Thoracic aorta (tissue), 2 donors: Measurements from ENCODE around the gene SLC9A3. TPM values are rescaled to one million over a fixed set of nuclear protein-coding genes. Genes with fewer than 3 reads are reported as not detected.

Source experiments
- ATAC-seq: fragments of 150-250 bp; one replicate; pipeline ENCODE4 v1.8.0; 2017; ENCODE audit warnings: low read depth; ENCODE audit not compliant: insufficient number of reproducible peaks, low FRiP score
- DNase-seq: peaks from one replicate; pipeline ENCODE4 v3.0.0-alpha.2; 2020; ENCODE audit warnings: low spot score
- H3K27ac ChIP-seq, 2 donors: fragments of 200-600 bp; sonication (generic); 1 replicate in 1 of 2; 2 replicates in 1 of 2; pipeline ENCODE4 v1.5.1; 2016; ENCODE audit warnings: mild to moderate bottlenecking in 2 of 2, moderate library complexity in 2 of 2
- H3K27me3 ChIP-seq: fragments of 200-600 bp; sonication (generic); replicated peaks from 2 replicates; pipeline ENCODE4 v1.6.0; 2016; ENCODE audit warnings: mild to moderate bottlenecking; ENCODE audit not compliant: insufficient read depth
- H3K36me3 ChIP-seq: fragments of 200-600 bp; sonication (generic); one replicate; pipeline ENCODE4 v1.5.1; 2016
- H3K4me1 ChIP-seq, 2 donors: fragments of 200-600 bp; sonication (generic); 1 replicate in 1 of 2; 2 replicates in 1 of 2; pipeline versions ENCODE4 v1.5.1 to v1.6.0; 2016; ENCODE audit warnings: low read depth in 2 of 2, mild to moderate bottlenecking in 1 of 2; ENCODE audit not compliant: control insufficient read depth in 1 of 2
- H3K4me3 ChIP-seq: fragments of 200-600 bp; sonication (generic); 2 replicates; pipeline ENCODE4 v1.5.1; 2016; ENCODE audit warnings: mild to moderate bottlenecking
- H3K9me3 ChIP-seq: fragments of 200-600 bp; sonication (generic); 2 replicates; pipeline ENCODE4 v1.5.1; 2016
- total RNA-seq, 2 donors: library from RNA; depleted of rRNA; stranded (reverse); fragments of >200 nt; gene quantifications; one replicate each; pipeline versions ENCODE4 v1.1.0 to v1.2.3, GENCODE V29; 2016
- TF ChIP-seq, protein P1 (sequence below): fragments of 200-600 bp; sonication (generic); IDR thresholded peaks from one replicate; pipeline ENCODE4 v1.5.1; 2019; ENCODE audit warnings: antibody characterized with exemption

Gene SLC9A3
- total RNA-seq, 2 donors from 2014 or later: 1.6 to 1.8 TPM

DNA sequence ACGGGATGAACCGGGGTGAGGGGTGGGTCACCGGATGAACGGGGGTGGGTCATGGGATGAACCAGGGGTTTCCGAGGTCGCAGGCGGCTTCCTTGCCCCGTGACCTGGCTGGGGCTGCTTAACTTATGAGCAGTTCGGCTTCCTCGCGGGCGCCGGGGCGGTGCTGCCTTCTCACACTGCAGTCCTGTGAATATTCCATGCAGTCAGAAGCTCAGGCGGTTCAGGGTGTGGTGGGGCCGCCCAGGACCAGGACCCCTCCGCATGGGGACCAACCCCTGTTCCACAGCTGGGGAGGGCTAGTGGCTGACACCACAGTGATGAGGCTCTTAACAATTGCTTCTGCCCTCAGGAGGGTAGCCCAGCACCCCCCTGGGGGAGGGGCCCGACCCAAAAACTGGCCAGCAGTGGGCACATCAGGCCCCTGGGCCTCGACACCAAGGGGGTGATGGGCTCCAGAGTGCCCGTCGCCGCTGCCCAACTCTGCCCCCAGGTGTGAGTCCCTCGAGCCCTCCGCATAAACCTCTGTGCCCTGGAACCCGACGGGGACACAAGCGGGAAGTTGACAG lies 30.9 kb upstream of the SLC9A3 start:
- no peak for DNase-seq
- no peak overlapping the region for H3K4me3 ChIP-seq

DNA sequence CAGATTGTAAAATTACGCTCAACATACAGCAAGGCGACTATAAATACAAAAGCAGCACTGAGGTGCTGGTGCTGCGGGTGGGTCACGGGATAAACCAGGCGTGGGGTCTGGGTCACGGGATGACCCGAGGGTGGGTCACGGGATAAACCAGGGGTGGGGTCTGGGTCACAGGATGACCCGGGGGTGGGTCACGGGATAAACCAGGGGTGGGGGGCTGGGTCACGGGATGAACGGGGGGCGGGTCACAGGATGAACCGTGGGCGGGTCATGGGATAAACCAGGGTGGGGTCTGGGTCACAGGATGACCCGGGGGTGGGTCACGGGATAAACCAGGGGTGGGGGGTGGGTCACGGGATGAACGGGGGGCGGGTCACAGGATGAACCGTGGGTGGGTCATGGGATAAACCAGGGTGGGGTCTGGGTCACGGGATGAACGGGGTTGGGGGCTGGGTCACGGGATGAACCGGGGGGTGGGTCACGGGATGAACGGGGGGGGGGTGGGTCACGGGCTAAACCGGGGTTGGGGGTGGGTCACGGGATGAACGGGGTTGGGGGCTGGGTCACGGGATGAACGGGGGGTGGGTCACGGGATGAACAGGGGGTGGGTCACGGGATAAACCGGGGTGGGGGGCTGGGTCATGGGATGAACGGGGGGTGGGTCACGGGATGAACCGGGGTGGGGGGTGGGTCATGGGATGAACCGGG lies 30.2 kb upstream of the SLC9A3 start:
- no peak for DNase-seq
- TF ChIP-seq, protein P1, sequence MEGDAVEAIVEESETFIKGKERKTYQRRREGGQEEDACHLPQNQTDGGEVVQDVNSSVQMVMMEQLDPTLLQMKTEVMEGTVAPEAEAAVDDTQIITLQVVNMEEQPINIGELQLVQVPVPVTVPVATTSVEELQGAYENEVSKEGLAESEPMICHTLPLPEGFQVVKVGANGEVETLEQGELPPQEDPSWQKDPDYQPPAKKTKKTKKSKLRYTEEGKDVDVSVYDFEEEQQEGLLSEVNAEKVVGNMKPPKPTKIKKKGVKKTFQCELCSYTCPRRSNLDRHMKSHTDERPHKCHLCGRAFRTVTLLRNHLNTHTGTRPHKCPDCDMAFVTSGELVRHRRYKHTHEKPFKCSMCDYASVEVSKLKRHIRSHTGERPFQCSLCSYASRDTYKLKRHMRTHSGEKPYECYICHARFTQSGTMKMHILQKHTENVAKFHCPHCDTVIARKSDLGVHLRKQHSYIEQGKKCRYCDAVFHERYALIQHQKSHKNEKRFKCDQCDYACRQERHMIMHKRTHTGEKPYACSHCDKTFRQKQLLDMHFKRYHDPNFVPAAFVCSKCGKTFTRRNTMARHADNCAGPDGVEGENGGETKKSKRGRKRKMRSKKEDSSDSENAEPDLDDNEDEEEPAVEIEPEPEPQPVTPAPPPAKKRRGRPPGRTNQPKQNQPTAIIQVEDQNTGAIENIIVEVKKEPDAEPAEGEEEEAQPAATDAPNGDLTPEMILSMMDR: no peak
- no peak for ATAC-seq
- peaks cover 3% of the 10 kb centered on the region for H3K9me3 ChIP-seq
- no peaks in the 10 kb centered on the region for H3K36me3 ChIP-seq
- no peak overlapping the region for H3K4me3 ChIP-seq
- no peaks in the 10 kb centered on the region for H3K27me3 ChIP-seq
- H3K4me1 ChIP-seq: no peaks in the 10 kb centered on the region
- H3K27ac ChIP-seq: no peak overlapping the region

More for the DNA sequence above, 30.9 kb upstream of the SLC9A3 start:
- H3K4me1 ChIP-seq: no peaks in the 10 kb centered on the region
- H3K9me3 ChIP-seq: peaks cover 3% of the 10 kb centered on the region
- no peaks in the 10 kb centered on the region for H3K36me3 ChIP-seq
- H3K27me3 ChIP-seq: no peaks in the 10 kb centered on the region
- H3K27ac ChIP-seq: no peak overlapping the region
- ATAC-seq: no peak
- TF ChIP-seq, protein P1: no peak

DNA sequence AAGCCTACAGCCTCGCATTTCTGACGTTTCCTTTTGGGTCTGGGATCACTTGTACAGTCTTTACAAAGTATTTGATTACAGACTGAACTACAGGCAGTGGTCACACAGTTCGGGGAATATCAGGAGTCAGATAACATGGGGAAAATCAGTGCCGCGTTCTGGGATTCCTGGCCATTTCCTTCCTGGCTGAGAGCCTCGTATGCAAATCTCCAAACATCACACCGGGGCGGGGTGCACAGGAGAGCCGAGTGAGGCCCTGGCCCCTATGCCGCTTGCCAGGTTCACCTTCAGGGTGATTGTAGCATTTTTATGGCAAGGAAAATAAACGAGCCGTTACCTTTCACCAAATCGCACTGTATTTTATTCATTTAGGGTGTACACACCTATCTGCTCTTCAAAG lies 29.6 kb upstream of the SLC9A3 start:
- Histone ChIP-seq H3K9me3 (peaks cover 3% of the 10 kb centered on the region), H3K27ac (no peak overlapping the region), H3K27me3 (no peaks in the 10 kb centered on the region), H3K4me1 (no peaks in the 10 kb centered on the region), H3K4me3 (no peak overlapping the region), H3K36me3 (no peaks in the 10 kb centered on the region)
- ATAC-seq (no peak), DNase-seq (no peak)
- TF ChIP-seq, protein P1: no peak

DNA sequence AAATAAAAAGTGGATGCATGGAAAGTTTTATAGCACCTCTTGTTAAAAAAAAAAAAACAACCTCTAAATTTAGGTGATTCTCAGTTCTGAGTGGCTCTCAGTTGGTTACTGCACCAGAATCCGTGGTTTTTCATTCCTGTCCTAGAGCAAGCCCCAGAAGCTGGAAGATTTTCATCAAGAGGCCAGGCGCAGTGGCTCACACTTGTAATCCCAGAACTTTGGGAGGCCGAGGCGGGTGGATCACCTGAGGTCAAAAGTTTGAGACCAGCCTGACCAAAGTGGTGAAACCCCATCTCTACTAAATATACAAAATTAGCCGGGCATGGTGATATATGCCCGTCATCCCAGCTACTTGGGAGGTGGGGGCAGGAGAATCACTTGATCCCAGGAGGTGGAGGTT lies 27.2 kb upstream of the SLC9A3 start:
- ATAC-seq (no peak), DNase-seq (no peak)
- Histone ChIP-seq H3K36me3 (no peaks in the 10 kb centered on the region), H3K9me3 (peaks cover 3% of the 10 kb centered on the region), H3K27me3 (no peaks in the 10 kb centered on the region), H3K4me1 (no peaks in the 10 kb centered on the region), H3K4me3 (no peak overlapping the region), H3K27ac (no peak overlapping the region)
- TF ChIP-seq, protein P1: no peak

DNA sequence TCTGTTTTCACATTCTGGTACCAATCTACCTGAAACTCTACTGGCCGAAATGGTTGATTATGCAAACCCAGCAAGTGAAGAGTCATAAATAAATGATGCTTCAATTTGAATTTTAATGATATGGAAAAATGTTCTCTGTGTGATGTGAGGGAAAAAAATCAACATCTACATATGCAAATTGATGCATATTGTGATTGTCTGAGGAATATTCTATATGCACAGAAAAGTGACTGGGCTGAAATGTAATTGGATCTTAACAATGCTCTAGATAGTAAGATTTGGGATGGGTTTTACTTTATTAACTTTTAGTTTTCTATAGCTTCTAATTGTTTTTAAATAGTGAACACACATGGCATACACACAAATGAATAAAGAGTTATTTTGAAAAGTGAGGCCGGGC lies 25.0 kb upstream of the SLC9A3 start:
- no peak overlapping the region for H3K4me3 ChIP-seq
- H3K4me1 ChIP-seq: no peaks in the 10 kb centered on the region
- H3K27ac ChIP-seq: no peak overlapping the region
- no peak for DNase-seq
- TF ChIP-seq, protein P1: no peak
- no peaks in the 10 kb centered on the region for H3K27me3 ChIP-seq
- H3K9me3 ChIP-seq: peaks cover 3% of the 10 kb centered on the region
- no peaks in the 10 kb centered on the region for H3K36me3 ChIP-seq
- no peak for ATAC-seq
